ENCODE data around the gene TMC6.

TMC6 gene

DNA sequence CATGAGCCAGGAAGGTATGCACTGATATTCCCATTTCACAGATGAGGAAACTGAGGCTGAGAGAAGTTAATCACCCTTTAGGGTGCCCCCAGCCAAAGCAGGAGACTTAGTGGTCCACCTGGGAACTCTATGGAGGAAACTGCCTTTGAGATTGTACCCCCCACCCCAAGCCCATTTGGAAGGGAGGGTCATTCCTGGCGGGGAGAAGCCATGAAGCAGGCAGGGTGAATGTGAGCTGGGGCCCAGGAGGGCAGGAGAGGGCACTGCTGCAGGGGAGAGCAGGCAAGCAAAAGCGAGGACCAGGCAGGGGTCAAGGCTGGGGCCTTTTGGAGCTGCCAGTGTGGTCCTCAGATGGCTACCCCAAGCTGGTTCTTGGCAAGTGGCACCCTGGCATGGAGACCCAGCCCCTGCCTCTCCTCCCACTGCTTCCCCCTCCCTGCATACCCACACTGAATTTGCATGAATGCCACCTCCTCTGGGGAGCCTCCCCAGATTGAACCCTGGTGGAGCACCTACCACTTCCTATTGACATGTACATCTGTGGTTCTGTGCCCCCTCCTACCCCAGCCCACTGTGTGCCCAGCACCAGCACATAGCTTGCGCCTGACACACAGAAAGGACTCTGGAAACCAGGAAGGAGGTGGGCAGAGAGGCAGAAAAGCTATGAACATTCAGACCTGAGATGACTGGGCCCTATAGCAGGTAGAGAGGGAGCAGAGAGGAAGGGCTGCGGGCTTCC is 965 bp upstream of the TMC6 start:
- DNase-seq (ENCODE audit: low spot score): no peak
- in situ Hi-C loops (cut with MboI; ENCODE audit: low sequenced_read_pairs, unreplicated experiment): no loop called here
- TF ChIP-seq, protein P1, sequence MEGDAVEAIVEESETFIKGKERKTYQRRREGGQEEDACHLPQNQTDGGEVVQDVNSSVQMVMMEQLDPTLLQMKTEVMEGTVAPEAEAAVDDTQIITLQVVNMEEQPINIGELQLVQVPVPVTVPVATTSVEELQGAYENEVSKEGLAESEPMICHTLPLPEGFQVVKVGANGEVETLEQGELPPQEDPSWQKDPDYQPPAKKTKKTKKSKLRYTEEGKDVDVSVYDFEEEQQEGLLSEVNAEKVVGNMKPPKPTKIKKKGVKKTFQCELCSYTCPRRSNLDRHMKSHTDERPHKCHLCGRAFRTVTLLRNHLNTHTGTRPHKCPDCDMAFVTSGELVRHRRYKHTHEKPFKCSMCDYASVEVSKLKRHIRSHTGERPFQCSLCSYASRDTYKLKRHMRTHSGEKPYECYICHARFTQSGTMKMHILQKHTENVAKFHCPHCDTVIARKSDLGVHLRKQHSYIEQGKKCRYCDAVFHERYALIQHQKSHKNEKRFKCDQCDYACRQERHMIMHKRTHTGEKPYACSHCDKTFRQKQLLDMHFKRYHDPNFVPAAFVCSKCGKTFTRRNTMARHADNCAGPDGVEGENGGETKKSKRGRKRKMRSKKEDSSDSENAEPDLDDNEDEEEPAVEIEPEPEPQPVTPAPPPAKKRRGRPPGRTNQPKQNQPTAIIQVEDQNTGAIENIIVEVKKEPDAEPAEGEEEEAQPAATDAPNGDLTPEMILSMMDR (IDR thresholded peaks at IDR 0.05; ENCODE audit: borderline replicate concordance, control extremely low read depth, extremely low read depth, insufficient read depth, missing control alignments): no peak

DNA sequence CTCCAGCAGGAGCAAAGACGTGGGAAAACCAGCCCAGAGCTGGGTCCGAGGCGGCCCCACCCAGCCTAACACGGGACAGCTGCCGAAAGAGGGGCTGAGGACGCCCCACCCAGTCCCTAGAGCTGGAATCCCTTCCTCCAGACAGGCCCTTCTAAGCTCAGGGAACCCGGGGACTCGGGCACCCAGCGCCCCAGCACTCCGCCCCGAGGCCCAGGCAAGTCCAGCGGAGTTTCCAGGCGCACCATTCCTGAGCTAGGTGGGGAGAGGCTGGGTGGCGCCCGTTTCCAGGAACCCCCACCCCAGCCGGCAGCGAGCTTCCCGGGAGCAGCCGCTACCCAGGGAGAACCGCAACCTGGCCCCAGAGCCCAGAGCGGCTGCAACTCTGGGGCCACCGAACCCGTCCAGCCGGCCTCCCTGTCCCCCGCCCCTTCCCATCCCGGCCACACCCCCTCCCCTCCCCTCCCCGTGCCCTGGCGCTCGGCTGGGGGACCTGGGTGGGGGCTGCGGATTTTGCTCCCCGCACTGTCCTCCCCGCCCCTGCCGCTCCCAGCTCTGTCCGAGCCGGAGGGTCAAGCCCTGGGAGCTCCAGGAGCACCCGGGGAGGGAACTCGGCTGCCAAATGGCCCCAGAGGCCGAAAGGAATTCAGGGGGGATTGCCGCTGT is 536 bp downstream of the TMC6 start:
- DNase-seq (ENCODE audit: low spot score): no peak
- TF ChIP-seq, protein P1 (IDR thresholded peaks at IDR 0.05; ENCODE audit: borderline replicate concordance, control extremely low read depth, extremely low read depth, insufficient read depth, missing control alignments): no peak
- in situ Hi-C loops (cut with MboI; ENCODE audit: low sequenced_read_pairs, unreplicated experiment): no loop called here

DNA sequence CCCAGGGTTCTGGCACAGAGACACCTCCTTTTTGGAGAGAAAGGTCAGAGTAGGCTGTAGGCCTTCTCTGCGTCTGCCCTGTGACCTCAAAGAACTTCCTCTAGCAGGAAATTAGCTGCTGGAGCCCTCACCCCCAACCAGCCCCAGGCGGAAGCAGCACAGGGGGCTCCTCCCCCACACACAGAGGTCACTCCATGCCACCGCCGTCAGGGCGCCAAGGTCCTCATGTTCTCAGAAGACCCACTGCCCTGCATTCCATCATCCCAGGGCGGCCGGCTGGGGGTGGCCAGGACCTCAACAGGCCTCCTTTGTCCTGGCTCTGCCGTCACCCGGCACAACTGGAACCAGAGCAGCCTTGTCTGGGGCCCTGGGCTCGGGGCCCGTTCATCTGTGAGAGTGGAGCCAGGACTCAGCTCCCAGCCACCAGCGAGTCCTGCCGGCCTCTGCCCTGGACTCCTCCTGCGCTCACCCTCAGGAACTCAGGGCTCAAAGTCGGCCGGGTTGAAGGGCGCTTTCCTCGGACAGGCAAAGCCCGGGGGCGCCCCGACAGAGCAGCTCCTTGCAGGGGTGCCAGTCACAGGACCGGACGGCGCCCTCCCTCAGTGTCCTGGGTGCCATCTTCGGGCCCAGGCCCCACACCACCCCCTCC is 1.2 kb downstream of the TMC6 start:
- peak; percentile 78 for DNase-seq (ENCODE audit: low spot score)
- TF ChIP-seq, protein P1 (IDR thresholded peaks at IDR 0.05; ENCODE audit: borderline replicate concordance, control extremely low read depth, extremely low read depth, insufficient read depth, missing control alignments): no peak
- in situ Hi-C loops (cut with MboI; ENCODE audit: low sequenced_read_pairs, unreplicated experiment): no loop called here

DNA sequence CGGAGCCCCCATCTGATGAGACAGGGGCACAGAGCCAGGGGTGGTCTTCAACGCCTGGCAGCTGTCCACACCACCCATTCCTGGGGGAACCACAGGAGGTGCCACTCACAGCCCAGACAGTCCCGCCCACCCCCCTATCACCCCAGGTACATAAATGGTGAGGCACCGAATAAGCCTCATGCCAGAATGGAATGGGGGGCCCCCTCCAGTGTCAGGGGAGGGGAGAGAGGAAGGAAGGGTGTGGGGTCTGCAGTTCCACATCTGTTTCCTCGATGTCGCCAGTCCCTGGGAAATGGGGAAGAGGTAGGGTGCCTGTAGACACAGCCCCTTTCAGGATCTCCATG is 1.7 kb downstream of the TMC6 start:
- in situ Hi-C loops (cut with MboI; ENCODE audit: low sequenced_read_pairs, unreplicated experiment): no loop called here
- TF ChIP-seq, protein P1 (IDR thresholded peaks at IDR 0.05; ENCODE audit: borderline replicate concordance, control extremely low read depth, extremely low read depth, insufficient read depth, missing control alignments): no peak
- DNase-seq (ENCODE audit: low spot score): no peak

DNA sequence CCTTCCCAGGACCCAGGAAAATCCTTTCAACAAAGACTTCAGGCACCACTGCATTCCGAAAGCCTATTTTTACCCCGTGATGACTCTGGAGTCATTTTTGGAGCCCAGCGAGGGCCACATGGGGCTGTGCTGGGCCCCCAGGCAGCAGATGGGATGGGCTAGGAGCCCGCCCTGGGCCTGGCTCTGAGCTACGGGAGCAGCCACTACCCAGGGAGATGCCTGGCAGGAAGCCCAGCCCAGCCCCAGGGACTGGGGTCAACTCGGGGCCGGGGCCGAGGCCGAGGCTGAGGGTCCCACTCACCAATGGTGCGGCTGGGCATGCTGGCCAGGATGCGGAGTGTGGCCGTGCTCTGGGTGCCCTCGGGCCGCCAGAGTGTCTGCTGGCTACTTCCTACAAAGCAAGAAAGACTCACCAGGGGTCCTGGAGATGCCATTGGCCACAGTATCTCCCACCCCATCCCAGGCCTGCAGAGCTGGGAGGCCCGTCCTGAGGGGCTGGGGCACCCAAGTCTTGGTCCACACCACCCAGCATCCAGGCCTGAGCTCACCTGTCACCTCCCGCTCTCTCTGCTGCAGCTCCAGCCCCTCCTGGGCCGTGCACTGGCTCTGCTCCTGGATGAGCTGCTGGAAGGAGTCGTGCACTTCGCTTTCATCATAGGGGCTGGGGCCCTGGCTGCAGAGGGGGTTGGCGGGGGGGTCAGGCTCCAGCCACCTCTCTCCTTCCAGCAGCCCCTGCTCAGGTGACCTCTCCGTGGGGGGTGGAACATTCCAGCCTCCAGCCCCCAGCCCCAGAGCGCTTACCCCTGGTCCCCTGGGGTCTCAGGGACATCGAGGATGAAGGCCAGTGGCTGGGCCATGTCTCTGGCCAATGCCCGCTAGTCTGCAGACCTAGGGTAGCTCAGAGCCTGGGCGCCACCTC is 2.3 kb downstream of the TMC6 start:
- no peak for DNase-seq (ENCODE audit: low spot score)
- TF ChIP-seq, protein P1 (IDR thresholded peaks at IDR 0.05; ENCODE audit: borderline replicate concordance, control extremely low read depth, extremely low read depth, insufficient read depth, missing control alignments): no peak
- in situ Hi-C loops (cut with MboI; ENCODE audit: low sequenced_read_pairs, unreplicated experiment): no loop called here

Measured in GM13976 (cell line).